GM21576 (cell line): Measurements from ENCODE around the gene RDH16.
"Not testable (repeated sequence)": the region's sequence is repeated elsewhere in the genome, so short reads cannot be mapped to it uniquely, and the experiment has no call there.

Experiments
- ATAC-seq: cut with Tn5 transposase; IDR thresholded peaks from one replicate; pipeline ENCODE4 v1.9.1; 2021; ENCODE audit warnings: mild to moderate bottlenecking, moderate library complexity; ENCODE audit not compliant: unreplicated experiment

Gene RDH16

DNA sequence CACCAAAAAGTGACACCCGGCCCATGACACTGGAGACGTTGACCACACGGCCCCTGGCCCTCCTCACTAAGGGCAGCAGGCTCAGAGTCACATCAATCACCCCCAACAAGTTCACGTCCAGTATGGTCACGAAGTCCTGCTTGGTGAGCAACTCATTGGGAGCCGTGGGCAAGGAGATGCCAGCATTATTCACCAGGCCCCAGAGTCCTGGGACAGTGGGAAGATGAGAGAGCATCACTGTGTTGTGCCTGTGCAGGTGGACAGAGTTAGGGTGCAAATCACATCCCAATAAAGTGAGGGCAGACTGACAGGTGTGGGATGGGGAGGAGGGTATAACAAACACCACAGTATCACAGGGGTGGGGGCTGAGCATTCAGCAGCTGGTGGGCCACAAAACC, 2.5 kb downstream of the RDH16 start:
- ATAC-seq, result no peak

DNA sequence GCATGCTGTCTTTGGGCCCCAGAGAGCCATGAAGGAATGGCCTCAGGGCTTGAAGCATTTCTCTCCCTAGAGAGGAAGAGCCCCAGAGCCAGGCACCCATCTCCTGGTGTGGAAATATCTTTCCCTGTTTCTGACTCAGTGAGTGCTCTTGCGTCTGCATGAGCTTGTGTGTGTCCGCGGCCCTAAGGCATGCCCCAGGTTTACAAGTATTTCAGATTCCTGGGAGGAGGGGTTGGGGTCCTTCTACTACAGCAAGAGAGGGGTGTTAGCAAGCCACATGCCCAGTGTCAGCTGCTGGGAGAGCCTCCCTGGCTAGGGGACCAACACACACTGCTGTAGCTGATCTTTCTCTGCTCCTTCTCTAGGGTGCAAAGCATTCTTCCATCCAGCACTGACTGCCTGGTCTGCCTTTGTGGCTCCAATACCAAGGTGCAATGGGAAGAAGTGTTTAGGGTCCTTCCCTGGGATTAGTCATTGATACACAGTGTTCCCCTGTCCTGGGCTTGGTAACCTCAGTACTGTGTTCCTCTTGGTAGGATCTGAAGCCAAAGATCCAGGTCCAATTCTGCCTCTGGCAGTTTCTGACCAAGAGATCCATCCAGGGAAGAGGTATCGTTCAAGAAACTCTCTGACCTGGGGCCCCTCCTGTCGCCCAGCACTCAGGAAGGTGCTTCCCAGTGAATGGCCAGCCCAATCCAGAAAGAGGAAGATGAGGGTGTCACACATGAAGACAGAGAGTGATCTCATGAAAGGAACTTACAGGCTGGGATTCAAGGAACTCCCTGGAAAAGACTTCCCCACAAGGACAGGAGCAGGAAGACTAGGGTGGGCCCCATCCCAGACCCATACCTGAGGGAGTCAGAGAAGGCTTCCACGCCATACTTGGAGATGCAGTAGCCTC, 3.1 kb downstream of the RDH16 start:
- ATAC-seq, result no peak

DNA sequence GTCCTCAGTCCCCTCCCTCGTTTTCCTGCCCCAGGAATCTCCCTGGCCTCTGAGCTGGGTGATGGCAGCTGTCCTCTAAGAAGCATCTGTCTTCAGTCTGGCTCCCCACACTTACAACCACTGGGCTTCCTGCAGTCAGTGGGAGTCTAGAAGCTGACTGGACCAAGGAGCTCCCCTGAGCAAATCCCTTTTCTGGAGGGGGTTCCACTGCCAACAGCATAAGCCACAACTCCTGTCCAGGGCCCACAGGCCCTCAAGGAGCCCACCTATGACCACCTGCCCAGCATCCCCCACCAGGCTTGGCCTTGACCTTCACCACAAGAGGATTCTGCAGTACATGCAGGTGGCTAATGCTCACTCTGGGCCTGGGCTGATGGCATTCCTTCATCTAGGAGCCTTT, 4.1 kb downstream of the RDH16 start:
- ATAC-seq, result no peak

DNA sequence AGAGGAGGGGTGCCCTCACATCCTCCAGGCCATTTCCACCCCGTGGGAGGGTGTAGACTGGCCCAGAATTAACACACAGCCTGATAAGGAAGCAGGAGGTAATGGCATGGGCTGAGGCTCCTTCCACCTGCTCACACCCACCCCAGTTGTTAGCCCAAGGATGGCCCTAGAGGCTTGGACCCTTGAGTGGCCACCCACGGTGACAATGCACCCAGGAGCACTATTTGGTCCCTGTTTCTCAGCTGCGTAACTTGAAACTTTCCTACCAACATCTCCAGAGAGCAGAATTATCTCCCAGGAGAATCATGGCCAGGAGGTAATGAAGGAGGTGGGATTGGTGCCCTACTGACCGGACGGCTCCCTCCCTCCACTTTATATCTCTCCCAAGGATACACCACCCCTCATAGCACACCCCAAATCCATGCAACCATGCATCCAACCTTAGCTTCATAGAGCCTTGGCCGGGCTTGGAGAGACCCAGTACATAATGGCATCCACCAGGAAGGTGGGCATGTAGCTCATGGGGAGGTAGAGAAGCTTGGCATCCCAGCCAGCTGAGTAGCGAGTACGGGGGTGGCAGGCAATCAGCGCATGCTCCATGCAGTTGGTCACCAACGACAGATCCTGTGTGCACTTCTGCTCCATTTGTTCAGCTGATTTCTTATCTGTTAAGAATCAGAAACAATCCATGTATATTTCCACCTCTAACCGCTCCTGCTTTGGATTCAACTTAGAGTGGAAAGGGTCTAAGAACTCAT, 5.6 kb downstream of the RDH16 start:
- no peak for ATAC-seq

DNA sequence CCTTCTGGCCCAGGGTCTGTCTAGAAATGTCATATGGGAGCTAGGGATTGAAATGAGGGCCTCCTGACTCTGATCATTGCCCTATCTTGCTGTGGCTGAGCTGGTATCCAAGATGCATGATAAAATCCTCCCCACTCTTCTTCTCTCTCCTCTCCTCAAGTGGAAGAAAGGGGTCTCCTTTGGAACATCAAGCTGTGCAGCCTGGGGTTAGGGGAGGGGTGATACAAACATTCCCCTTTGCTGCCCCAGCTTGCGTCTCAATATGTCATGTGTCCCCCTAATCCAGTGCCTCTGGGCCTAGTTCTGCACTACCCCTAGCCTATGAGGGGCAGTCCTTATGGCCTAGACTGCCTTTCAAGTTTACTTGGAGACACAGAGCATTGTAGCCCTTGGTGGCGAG, 8.5 kb downstream of the RDH16 start:
- no peak for ATAC-seq

DNA sequence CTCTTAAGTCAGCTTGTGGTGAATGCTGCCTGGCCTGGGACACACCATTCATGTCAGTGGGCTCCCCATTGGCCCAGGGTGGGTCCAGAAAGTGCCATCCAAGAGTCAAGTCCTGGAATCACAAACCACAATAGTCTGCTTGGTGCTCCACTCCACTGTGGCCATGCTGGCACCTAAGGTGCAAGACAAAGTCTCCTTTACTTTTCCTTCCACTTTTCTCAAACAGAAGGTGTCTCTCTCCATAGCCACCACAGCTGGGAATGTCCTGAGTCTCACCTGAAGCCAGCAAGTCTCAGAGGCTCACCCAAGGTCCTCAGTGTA, 9.0 kb downstream of the RDH16 start:
- no peak for ATAC-seq

DNA sequence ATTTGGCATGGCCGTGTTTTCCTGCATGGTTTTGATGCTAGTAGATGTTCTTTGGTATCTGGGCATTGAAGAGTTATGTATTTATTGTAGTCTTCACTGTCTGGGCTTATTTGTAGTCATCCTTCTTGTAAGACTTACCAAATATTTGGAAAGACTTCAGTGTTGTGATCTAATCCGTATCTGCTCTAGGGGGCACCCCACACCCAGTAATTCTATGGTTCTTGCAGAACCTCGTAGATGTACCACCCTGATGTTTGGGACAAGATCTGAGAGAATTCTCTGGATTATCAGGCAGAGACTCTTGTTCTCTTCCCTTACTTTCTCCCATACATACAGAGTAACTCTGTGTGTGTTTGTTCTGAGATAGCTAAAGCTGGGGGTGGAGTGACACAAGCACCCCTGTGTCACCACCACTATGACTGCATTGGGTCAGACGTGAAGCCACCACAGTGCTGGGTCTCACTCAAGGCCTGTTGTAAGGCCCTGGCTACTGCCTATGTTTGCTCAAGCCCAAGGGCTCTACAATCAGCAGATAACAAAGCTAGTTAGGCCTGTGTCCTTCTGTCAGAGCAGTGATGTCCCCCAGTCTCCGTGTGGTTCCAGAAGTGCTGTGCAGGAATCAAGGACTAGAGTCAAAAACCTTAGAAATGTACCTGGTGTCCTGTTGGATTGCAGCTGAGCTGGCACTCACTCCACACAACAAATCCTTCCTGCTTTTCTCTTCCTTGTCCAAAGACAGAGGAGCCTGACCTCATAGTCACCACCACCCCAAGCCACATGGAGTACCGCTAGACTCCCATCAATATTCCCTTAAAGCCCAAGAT, 9.6 kb downstream of the RDH16 start:
- ATAC-seq, result no peak

DNA sequence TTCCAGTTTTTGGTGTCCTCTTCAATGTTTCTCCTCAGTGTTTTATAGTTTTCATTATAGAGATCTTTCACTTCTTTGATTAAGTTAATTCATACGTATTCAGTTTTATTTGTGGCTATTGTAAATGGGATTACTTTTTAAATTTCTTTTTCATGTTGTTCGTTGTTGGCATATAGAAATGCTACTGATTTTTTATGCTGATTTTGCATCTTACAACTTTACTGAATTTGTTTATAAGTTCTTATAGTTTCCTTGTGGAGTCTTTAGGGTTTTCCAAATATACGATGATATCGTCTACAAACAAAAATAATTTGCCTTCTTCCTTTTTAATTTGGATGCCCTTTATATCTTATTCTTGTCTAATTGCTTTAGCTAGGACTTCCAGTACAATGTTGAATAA, 13.5 kb downstream of the RDH16 start:
- no peak for ATAC-seq

DNA sequence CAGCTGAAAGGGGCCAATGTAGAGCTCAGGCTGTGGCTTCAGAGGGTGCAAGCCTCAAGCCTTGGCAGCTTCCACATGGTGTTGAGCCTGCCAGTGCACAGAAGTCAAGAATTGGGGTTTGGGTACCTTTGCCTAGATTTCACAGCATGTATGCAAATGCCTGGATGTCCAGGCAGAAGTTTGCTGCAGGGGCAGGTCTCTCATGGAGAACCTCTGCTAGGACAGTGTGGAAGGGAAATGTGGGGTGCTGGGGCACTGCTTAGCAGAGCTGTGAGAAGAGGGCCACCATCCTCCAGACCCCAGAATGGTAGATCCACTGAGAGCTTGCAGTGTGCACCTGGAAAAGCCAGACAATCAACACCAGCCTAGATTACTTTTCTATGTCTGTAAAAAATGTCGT, 14.0 kb downstream of the RDH16 start:
- not testable (repeated sequence) for ATAC-seq

DNA sequence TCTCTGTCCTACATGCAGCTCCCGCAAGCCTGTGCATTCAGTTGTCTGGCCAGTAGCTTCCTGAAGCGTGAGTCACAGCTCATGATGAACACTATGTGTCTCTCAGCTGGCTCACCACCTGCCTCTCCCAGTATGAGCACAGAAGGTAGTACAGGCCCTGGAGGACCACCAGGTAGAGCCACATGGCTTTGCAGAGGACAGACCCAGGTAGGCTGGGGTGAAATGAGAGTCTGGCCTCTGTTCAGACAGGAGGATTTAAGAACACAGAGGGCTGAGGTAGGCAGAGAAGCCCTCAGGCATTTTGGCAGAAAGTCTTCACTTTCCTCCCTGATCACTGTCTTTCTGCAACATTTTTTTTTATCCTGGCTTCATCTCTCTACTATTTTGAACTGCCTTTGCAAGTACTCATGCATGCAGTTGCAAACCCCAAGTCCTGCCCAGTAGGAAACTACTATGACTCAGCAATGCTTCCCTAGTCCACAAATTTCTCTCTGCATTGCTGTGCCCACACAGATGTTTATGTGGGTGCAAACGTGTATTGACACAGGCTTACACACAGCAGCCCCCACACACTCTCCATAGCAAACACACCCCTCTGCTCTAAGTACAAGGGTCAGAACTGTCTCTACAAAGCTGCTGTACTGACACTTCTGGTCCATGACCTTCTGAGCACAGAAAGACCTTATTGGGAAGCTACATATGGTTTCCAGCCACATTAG, 15.9 kb downstream of the RDH16 start:
- no peak for ATAC-seq

DNA sequence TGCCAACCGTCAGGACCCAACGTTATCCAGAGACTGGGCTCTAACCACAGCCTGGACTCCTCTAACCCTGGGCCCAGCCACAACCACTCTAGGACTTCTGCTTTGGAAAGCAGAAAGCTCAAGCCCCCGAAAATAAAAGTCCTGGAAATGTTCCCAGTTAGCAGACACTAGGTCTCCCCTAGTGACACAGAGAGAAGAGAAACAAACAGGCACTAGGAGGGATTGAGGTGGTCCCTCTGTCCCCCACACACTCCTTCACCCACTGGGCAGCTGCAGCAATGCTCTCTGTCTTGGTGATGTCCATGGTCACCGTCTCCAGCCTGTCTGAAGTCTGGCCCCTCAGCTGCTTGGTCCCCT, 16.5 kb downstream of the RDH16 start:
- not testable (repeated sequence) for ATAC-seq

DNA sequence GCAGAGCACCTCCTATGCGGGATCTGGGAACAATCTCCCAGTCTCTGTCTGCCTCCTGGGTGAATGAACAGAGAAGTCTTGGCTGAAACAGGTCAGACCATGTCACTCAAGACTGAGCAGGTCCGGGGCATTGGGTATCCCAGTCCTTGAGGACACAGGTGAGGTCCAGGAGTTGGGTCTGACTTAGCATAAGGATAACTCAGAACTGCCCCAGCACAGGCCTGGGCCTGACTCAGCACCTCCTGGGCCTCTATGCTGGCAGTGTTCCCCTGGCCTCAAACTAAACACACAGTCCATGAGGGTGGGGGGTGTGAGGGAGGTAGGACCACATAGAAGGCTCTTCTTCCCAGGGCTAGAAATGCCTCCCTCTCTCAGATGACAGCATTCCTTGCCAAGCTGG, 21.7 kb downstream of the RDH16 start:
- no peak for ATAC-seq

DNA sequence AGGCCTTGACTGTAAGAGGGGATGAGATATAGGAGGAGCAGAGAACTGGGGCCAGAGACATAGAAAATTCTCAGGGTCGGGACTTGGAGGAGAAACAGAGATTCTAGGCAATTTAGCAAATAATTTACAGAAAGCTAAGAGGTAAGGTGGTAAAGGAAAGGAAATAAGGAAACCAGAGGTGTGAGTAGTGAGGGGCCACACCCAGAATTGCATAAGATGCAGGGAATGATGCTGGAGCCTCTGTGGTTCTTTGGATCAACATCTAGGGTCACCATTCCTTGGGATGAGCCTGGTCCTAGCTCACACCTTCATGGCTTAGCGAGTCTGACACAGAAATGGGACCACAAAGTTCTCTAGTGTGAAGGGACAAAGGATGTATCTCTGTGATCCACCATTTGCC, 22.3 kb downstream of the RDH16 start:
- ATAC-seq, result no peak

DNA sequence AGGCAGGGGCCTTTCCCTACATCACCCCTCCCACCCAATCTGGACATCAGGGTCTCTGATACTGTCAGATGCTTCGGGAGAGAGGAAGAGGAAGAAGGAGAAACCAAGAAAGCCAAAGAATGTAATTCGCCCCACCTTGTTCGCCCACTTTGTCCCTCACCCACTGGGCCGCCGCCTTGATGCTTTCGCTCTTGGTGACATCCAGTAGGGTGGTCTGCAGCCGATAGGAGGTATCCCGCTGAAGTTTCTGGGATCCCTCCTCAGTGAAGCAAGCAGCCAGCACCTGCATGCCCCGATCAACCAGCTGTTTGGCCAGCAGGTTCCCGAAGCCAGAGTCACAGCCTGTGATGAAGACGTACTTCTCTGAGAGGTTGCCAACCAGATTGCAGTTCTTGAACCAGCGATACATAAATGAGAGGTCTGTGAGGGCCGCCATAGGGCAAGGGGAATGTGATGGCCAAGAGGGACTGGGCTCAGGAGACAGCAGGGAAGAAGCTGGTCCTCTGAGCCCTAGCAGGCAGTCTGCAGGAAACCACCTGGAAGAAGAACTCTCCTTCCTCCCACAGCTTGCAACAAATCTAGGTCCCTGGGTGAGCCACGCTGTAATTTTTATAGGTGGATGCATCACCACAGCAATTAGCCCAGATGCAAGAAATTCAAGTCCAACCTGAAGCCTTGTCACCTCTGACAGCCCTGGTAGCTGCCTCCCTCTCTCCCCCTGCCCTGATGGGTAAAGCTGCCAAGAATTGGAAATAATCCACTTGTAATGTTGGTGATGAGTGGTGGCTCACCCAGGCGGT, 23.4 kb downstream of the RDH16 start, which contains the start of gene SDR9C7:
Gene SDR9C7 (minus strand): TSS at position 583 of the 800 bp plus-strand sequence. CDS start 147 bp downstream, at position 436.
- ATAC-seq, result no peak

DNA sequence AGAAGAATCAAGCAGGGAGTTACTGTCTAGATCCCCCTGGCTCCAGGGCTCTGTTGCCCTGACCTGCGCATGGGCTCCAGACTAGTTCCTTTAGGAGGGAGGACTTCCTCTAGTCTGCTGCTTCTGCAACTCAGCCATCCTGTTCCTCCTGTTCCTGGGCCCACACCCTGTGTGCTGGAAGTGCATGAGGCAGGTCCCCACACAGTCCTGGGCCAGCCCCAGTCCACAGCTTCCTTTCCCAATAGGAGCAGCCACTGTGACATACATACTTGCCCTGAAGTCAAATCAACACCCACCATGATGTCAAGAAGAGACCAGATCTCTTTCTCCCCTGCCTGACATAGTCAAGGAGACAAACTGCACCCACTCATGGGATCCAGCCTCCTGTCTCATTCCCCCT, 24.5 kb downstream of the RDH16 start:
- no peak for ATAC-seq

DNA sequence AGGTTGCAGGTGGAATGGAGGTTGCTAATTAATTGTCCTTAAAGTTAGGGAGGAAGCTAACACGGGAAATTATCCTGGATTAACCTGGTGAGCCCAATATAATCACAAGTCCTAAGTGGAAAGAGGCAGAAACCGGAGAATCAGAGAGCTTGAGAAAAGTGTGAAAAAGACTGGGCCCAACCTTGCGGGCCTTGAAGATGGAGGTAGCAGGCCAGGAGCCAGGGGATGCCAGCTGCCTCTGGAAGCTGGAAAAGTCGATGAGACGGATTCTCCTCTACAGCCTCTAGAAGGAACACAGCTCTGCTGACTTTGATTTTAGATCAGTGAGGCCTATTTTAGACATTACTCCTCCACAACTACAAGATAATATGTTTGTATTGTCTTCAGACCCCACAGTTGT, 25.3 kb downstream of the RDH16 start:
- ATAC-seq, result no peak

DNA sequence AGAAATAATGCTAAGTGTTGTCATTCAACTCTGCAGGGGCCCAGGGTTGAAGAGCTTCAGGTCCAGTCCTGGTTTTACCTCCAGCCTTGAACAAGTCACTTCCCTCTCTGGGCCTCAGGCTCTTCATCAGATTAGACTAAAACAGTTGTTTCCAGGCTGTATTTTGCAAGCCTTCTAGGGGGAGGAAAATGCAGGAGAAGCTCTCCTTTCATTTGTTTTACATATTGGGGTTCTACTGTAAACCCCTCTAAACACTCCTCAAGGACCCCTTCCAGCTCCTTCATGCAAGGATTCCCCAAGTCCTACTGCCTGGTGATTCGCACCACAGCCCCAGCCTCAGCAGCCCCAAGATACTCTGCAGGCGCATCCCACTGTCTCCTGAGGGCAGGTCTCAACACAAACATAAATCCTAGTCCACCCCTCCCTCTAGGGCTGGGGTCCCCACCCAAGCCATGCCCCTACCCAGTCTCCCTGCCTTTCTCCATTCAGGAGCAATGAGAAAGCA, 25.9 kb downstream of the RDH16 start:
- no peak for ATAC-seq

DNA sequence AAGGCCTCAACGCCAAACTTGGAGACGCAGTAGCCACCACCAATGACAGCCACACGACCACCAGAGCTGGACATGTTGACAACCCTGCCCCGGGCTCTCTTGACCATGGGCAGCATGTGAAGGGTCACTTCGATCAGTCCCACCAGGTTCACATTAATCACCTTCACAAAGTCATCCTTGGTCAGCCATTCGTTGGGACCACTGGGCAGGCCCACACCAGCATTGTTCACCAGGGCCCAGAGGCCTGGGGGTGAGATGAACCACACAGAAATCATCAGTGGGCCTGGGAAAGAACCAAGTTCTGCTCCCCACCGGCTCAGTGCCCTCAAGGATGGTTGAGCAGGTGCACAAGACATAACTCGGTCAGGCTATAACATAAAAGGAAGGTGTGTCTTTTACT, 27.2 kb downstream of the RDH16 start:
- no peak for ATAC-seq

DNA sequence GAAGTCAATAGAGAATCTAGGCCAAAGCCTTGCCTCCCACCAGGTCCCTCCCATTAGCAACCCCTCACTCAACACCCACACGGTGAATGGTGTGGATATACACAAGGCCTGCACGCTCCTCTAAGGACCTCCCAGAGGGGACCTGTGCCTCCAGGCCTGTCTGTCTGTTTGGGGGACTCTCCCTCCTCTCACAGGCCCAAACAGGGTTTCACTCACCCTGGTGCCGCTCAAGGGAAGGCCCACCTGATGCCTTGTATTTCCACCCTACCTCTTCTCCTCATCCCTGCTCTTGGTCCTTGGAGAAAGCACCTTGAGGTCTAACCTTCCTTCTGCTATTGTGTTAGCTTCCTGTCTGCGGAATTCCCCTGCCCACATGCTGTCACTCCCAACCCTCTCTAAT, 27.6 kb downstream of the RDH16 start:
- ATAC-seq, result no peak

DNA sequence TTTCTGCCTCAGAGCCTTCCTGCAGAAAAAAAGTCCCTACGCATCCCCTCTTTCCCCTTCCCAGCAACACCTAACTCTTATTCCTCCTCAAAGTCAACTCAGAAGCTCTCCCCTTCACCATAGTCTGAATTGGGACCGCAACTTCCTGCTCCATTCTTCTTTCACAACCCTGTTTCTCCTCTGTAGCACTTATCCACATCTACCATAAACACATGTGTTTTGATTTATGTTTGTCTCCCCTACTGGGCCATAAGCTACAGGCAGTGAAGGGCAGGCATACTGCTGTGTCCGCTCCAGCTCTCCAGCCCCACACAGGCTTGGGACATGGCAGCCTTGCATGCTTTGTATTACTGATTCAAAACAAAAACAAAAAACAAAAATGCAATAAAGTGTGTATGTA, 29.1 kb downstream of the RDH16 start:
- ATAC-seq, result no peak
